GM12801 (cell line): ENCODE measurements around the gene RBM10.

Experiments
- TF ChIP-seq, protein P1 (sequence below): IDR thresholded peaks from one replicate; pipeline ENCODE4 v1.5.1; 2011; ENCODE audit warnings: control low read depth; ENCODE audit not compliant: insufficient read length; ENCODE audit errors: extremely low read depth

RBM10 gene

DNA sequence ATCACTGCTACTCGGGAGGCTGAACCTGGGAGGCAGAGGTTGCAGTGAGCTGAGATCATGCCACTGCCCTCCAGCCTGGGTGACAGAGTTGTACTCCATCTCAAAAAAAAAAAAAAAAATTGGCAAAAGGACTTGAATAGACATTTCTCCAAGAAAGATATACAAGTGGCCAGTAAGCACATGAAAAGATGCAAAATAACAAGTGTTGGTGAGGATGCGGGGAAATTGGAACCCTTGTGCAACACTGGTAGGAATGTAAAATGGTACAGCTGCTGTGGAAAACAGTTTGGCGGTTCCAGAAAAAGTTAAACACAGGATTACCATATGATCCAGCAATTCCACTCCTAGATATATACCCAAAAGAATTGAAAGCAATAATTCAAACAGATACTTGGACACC, 19.4 kb downstream of the RBM10 start:
- TF ChIP-seq, protein P1, sequence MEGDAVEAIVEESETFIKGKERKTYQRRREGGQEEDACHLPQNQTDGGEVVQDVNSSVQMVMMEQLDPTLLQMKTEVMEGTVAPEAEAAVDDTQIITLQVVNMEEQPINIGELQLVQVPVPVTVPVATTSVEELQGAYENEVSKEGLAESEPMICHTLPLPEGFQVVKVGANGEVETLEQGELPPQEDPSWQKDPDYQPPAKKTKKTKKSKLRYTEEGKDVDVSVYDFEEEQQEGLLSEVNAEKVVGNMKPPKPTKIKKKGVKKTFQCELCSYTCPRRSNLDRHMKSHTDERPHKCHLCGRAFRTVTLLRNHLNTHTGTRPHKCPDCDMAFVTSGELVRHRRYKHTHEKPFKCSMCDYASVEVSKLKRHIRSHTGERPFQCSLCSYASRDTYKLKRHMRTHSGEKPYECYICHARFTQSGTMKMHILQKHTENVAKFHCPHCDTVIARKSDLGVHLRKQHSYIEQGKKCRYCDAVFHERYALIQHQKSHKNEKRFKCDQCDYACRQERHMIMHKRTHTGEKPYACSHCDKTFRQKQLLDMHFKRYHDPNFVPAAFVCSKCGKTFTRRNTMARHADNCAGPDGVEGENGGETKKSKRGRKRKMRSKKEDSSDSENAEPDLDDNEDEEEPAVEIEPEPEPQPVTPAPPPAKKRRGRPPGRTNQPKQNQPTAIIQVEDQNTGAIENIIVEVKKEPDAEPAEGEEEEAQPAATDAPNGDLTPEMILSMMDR: no peak

DNA sequence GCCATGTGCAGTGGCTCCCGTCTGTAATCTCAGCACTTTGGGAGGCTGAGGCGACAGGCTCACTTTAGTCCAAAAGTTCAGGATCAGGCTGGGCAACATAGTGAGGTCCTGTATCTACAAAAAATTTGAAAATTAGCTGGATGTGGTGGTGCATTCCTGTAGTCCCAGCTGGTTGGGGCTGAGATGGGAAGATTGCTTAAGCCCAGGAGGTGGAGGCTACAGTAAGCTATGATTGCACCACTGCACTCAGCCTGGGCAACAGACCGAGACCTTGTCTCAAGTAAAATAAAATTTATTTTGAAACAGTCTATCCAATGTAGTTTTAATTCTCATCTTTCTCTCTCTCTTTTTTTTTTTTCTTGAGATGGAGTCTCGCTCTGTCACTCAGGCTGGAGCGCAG, 21.1 kb downstream of the RBM10 start:
- TF ChIP-seq, protein P1: no peak

DNA sequence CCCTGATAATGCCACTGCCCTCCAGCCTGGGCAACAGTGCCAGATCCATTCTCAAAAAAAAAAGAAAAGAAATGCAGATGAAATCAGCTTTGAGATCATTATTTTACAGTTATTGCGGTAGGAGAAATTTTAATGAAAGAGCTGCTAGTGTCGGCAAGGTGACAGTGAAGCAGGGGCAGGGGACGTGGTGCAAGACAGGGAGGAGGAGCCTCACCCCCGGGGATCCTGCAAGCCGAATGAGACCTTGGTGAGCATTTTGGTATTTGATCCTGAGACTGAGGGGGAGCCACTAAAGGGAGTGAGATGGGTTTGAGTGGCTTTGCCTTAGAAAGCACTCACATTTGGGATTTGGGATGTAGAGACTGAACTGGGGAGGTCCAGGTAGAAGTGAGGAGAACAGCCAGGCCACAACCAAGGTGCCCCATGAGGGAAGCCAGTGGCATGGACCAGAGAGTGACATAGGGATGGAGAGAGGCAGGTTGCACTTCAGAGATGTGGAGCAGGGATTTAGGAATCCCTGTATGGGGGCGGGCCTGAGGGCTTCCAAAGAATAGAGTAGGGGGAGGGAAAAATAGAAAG, 23.6 kb downstream of the RBM10 start:
- TF ChIP-seq, protein P1: no peak

DNA sequence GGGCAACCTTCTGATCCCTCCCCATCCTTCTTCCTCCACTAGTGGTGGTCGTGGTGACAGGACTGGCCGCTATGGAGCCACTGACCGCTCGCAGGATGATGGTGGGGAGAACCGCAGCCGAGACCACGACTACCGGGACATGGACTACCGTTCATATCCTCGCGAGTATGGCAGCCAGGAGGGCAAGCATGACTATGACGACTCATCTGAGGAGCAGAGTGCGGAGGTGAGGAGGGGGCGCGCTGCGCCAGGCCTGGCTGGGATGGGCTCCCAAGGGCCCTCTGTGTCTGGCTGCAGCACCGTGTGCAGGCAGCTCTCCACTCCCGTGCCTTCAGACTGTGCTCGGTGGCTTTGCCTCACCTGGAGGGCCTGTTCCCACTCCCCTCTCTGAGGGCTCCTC, 24.3 kb downstream of the RBM10 start:
- TF ChIP-seq, protein P1: no peak

DNA sequence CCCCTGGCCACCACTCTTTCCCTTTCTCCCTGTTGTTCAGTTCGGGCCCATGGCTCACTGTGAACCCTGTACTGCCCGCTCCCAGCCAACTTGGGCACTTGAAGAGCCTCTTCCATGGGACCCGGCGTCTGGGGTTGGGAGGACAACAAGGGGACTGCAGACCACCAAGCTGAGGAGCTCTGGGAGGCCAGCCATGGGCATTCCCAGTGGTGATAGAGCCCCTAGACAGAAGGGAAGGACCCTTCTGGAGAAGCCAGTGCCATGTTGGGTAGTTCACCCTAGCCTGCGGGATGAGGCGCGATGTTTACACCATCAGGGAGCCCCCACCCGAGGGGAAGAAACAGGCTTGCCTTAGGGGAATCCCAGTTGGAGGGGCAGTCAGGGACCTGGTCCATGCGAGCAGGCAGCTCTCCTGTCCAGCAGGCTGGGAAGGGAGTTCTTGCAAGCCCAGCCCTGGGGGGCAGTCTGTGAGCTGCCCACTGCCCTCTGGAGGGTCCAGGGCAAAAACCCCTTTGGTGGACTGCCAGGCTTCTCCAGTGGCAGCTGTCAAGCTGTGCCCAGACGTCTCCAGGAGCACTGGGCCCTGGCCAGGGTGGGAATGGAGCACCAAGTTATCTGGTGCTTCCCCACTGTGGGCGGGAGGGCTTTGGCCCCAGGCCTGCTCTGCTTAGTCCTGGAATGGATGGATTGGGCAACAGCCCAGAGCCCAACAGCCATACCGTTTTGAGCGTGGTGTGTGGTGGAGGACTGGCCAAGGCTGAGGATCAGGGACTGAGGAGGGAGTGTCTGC, 24.9 kb downstream of the RBM10 start:
- TF ChIP-seq, protein P1: no peak

DNA sequence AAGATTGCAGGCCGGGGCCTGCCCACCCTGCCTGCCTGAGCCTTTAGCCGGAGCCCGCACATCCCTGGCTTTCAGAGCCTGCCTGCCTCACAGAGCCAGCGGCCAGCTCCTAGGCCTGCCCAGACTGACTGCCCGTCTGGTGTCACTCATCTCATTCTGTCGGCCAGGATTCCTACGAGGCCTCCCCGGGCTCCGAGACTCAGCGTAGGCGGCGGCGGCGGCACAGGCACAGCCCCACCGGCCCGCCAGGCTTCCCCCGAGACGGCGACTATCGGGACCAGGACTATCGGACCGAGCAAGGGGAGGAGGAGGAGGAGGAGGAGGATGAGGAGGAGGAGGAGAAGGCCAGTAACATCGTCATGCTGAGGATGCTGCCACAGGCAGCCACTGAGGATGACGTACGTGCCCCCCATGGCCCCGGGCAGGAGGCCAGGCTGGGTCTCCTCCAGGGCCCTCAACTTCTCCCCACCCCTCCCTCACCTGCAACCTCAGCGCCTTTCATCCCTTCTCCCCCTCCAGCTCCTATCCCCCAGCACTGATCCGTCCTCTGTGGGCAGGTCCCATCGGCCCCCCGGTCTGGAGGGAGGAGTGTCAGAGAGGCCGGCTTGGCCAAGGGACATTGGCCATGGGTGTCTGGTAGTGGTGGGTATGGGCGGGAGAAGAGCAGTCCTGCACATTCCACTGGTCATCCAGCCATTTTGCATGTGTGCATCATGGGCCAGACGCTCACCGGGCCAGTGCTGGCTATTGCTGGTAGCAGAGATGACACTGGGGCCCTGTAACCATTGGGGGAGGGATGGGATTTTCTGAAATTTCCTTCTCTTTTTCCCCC, 26.1 kb downstream of the RBM10 start:
- TF ChIP-seq, protein P1: no peak

DNA sequence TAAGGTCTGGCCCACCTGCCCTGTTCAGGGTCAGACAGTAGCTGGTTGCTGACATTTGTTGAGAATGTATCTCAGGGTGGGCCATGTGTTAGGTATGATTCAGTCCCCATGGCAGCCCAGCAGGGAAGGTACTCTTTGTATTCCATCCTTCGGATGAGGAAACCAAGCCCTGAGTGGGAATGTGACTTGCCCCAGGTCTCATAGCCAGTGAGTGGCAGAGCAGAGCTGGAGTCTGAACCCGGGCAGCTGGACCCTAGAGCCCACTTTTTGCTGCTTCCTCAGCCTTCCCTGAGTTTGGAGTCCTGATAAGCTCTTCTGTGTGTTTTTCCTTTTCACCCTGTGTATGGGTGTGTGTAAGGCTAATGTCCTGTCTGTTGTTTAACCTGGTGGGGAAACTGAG, 27.0 kb downstream of the RBM10 start:
- TF ChIP-seq, protein P1: no peak
